Measurements from ENCODE around the gene SEC14L5.

SEC14L5 gene

DNA sequence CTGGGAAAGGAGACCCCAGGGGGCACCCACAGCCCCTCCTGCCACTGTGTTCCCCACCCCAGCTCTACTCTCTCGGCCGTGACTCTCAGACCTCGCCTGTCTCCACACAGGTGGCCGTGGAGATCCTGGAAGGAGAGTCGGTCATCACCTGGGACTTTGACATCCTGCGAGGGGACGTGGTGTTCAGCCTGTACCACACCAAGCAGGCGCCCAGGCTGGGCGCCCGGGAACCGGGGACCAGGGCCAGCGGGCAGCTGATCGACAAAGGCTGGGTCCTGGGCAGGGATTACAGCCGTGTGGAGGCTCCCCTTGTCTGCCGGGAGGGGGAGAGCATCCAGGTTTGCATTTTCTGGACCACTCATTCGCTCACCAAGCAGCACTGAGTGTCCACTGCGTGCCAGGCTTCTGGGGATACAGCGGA lies 50.2 kb downstream of the SEC14L5 start:
- H3K27me3 ChIP-seq (ENCODE audit: control insufficient read depth, insufficient read depth, low read length): no peaks in the 10 kb centered on the region
- no peak overlapping the region for H3K27ac ChIP-seq (ENCODE audit: low read length)
- no peaks in the 10 kb centered on the region for H3K9me3 ChIP-seq (ENCODE audit: control insufficient read depth, low read depth, low read length)
- H3K36me3 ChIP-seq (ENCODE audit: control insufficient read depth, low read depth, low read length): no peaks in the 10 kb centered on the region
- H3K4me1 ChIP-seq (ENCODE audit: control insufficient read depth, low read depth, low read length): no peaks in the 10 kb centered on the region
- H3K9ac ChIP-seq (ENCODE audit: low read length): no peak overlapping the region
- no peak overlapping the region for H3K4me3 ChIP-seq (ENCODE audit: low read length)

DNA sequence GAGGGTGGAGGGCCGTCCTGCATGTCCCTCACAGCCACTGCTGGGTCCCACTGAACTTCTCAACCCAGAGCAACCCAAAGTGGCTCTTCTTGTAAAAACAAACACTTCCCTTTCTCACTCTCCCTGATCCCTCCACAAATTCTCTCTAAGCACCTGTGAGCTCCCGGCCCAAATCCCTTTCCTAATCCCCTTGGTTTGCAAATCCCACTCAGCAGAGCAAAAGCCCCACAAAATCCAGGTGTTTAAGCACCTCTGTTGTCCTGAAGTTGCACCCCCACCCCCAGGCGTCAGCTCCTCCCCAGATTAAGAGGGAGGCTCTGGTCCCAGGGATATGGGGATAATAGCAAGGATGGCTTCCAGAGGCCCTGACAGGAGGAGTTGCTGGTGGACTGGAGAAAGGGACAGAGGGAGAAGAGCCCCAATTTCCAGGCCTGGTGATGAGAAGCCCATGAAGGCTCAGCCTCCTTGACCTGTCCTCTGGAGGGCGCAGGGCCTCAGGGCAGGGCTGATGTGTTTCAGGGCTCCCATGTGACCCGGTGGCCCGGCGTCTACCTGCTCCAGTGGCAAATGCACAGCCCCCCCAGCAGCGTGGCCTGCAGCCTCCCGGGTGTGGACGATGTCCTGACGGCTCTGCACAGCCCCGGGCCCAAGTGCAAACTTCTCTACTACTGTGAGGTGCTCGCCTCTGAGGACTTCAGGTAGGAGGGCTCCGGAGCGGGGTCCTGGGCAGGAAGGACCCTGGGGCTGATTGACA lies 52.6 kb downstream of the SEC14L5 start:
- no peaks in the 10 kb centered on the region for H3K4me1 ChIP-seq (ENCODE audit: control insufficient read depth, low read depth, low read length)
- H3K4me3 ChIP-seq (ENCODE audit: low read length): no peak overlapping the region
- no peaks in the 10 kb centered on the region for H3K27me3 ChIP-seq (ENCODE audit: control insufficient read depth, insufficient read depth, low read length)
- H3K36me3 ChIP-seq (ENCODE audit: control insufficient read depth, low read depth, low read length): no peaks in the 10 kb centered on the region
- no peaks in the 10 kb centered on the region for H3K9me3 ChIP-seq (ENCODE audit: control insufficient read depth, low read depth, low read length)
- no peak overlapping the region for H3K9ac ChIP-seq (ENCODE audit: low read length)
- no peak overlapping the region for H3K27ac ChIP-seq (ENCODE audit: low read length)

DNA sequence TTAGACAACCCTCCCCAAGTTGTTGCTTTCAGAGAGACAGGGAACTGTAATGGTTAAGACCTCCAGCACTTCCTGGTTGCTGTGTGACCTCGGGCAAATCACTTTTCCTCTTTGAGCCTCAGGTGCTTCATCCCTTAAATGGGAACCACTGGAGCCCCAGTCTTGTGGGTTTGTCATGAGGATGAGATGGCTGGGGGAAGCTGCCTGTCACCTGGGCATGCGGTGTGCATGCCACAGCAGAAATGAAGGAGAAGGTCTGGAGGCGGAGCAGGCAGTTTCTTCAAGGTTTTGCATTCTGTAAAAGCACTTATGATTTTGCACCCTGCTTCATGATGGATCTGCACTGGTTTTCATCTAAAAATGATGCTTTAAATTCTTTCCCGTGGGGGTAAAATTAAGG lies 53.5 kb downstream of the SEC14L5 start:
- no peaks in the 10 kb centered on the region for H3K4me1 ChIP-seq (ENCODE audit: control insufficient read depth, low read depth, low read length)
- no peak overlapping the region for H3K4me3 ChIP-seq (ENCODE audit: low read length)
- H3K27ac ChIP-seq (ENCODE audit: low read length): no peak overlapping the region
- no peaks in the 10 kb centered on the region for H3K27me3 ChIP-seq (ENCODE audit: control insufficient read depth, insufficient read depth, low read length)
- H3K9ac ChIP-seq (ENCODE audit: low read length): no peak overlapping the region
- no peaks in the 10 kb centered on the region for H3K36me3 ChIP-seq (ENCODE audit: control insufficient read depth, low read depth, low read length)
- no peaks in the 10 kb centered on the region for H3K9me3 ChIP-seq (ENCODE audit: control insufficient read depth, low read depth, low read length)

GRCh38 chr16:5012887-5013286 lies 54.8 kb downstream of the SEC14L5 start:
- no peak overlapping the region for H3K27ac ChIP-seq (ENCODE audit: low read length)
- H3K4me1 ChIP-seq (ENCODE audit: control insufficient read depth, low read depth, low read length): no peaks in the 10 kb centered on the region
- H3K27me3 ChIP-seq (ENCODE audit: control insufficient read depth, insufficient read depth, low read length): no peaks in the 10 kb centered on the region
- H3K36me3 ChIP-seq (ENCODE audit: control insufficient read depth, low read depth, low read length): no peaks in the 10 kb centered on the region
- H3K9ac ChIP-seq (ENCODE audit: low read length): no peak overlapping the region
- H3K9me3 ChIP-seq (ENCODE audit: control insufficient read depth, low read depth, low read length): no peaks in the 10 kb centered on the region
- no peak overlapping the region for H3K4me3 ChIP-seq (ENCODE audit: low read length)

- Histone ChIP-seq H3K27ac (ENCODE audit: low read length) (no peak overlapping the region), H3K4me1 (ENCODE audit: control insufficient read depth, low read depth, low read length) (no peaks in the 10 kb centered on the region), H3K27me3 (ENCODE audit: control insufficient read depth, insufficient read depth, low read length) (no peaks in the 10 kb centered on the region), H3K9me3 (ENCODE audit: control insufficient read depth, low read depth, low read length) (no peaks in the 10 kb centered on the region), H3K9ac (ENCODE audit: low read length) (no peak overlapping the region), H3K4me3 (ENCODE audit: low read length) (no peak overlapping the region), H3K36me3 (ENCODE audit: control insufficient read depth, low read depth, low read length) (no peaks in the 10 kb centered on the region)
These were observed 57.2 kb downstream of the SEC14L5 start for GRCh38 chr16:5015351-5015750.

DNA sequence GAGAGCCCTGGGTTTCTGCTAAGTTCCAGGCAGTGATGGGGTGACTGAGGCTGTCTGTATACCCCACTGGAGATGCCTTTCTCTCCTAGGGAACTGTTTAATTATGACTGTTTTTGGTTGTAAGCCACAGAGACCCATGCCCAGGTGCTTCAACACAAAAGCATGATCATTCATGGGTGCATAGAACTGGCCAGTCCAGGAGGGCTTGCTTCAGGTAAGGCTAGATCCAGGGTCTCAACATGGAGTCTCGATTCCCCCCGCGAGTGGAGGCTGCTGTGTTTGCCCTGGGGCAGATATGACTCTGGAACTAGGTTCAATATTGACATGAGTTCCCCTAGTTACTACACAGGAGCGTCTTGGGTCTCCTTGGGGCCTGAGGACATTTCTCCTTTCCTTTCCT lies 57.8 kb downstream of the SEC14L5 start:
- Histone ChIP-seq H3K27ac (ENCODE audit: low read length) (no peak overlapping the region), H3K36me3 (ENCODE audit: control insufficient read depth, low read depth, low read length) (no peaks in the 10 kb centered on the region), H3K4me1 (ENCODE audit: control insufficient read depth, low read depth, low read length) (no peaks in the 10 kb centered on the region), H3K4me3 (ENCODE audit: low read length) (no peak overlapping the region), H3K27me3 (ENCODE audit: control insufficient read depth, insufficient read depth, low read length) (no peaks in the 10 kb centered on the region), H3K9ac (ENCODE audit: low read length) (no peak overlapping the region), H3K9me3 (ENCODE audit: control insufficient read depth, low read depth, low read length) (no peaks in the 10 kb centered on the region)

DNA sequence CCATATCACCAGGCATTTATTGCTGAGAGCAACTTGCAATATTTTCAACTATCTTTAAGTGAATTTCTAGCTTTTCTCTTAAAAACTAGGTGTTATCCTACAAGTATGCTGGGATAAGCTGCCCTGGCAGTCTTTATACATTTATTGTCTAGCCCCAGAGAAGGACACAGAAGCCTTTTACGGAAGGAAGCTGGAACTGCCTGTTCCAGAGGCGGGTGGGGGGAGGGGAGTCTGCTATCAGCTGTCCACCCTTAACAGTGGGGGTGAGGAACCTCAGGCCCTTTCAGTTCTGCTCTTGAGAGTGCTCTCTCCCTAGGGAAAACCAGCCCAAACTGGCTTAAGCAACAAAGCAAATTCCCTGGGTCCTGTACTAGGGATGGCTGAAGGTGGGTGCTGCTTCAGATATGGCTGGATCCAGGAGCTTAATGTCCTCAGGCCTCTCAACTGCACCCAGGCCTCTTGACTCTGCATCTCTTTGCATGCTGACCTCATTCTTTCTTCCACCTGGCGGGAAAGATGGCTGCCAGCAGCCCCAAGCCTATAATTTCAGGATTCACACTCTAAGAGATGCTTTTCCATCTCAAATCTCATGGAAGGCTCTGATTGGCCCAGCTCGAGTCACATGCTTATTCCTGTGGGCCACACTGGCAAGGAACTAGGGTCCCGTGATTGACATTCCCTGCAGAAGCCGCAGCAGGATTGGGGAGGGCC lies 59.0 kb downstream of the SEC14L5 start:
- no peaks in the 10 kb centered on the region for H3K27me3 ChIP-seq (ENCODE audit: control insufficient read depth, insufficient read depth, low read length)

DNA sequence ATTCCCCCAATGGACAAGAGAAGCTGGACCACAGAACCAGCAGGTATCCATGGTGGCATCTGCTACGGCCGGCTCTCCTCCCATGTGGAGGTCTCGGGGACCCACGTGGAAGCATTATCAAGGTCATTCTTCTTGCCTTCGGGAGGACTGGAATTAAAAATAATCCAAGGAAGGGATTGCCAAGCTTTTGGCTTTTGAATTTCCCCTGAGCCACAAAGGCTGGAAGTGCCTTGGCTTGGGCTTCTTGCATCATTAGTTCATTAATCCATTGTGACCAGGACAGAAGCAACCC lies 59.5 kb downstream of the SEC14L5 start:
- Histone ChIP-seq H3K36me3 (ENCODE audit: control insufficient read depth, low read depth, low read length) (no peaks in the 10 kb centered on the region), H3K27ac (ENCODE audit: low read length) (no peak overlapping the region), H3K4me1 (ENCODE audit: control insufficient read depth, low read depth, low read length) (no peaks in the 10 kb centered on the region), H3K27me3 (ENCODE audit: control insufficient read depth, insufficient read depth, low read length) (no peaks in the 10 kb centered on the region), H3K9me3 (ENCODE audit: control insufficient read depth, low read depth, low read length) (no peaks in the 10 kb centered on the region), H3K4me3 (ENCODE audit: low read length) (no peak overlapping the region), H3K9ac (ENCODE audit: low read length) (no peak overlapping the region)

More for the DNA sequence above, 59.0 kb downstream of the SEC14L5 start:
- Histone ChIP-seq H3K27ac (ENCODE audit: low read length) (no peak overlapping the region), H3K9ac (ENCODE audit: low read length) (no peak overlapping the region), H3K9me3 (ENCODE audit: control insufficient read depth, low read depth, low read length) (no peaks in the 10 kb centered on the region), H3K36me3 (ENCODE audit: control insufficient read depth, low read depth, low read length) (no peaks in the 10 kb centered on the region), H3K4me1 (ENCODE audit: control insufficient read depth, low read depth, low read length) (no peaks in the 10 kb centered on the region), H3K4me3 (ENCODE audit: low read length) (no peak overlapping the region)

DNA sequence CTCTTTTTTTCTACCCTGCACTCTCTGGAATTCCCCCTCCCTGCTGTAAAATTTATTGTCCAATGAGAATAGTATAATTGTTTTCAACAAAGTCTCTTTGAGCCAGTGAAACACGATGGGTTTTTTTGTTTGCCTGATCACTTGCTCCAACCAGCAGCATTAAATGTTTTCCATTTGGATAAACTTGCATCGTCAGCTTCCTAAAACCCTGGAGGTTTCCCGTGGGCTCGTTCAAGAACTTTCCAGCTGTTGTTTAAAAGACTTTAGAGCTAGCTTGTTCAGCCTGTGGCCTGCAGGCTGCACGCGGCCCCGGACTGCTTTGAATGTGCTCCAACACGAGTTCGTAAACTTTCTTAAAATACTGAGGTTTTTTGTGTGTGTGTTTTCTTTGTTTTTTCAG lies 60.7 kb downstream of the SEC14L5 start:
- Histone ChIP-seq H3K9ac (ENCODE audit: low read length) (no peak overlapping the region), H3K27ac (ENCODE audit: low read length) (no peak overlapping the region), H3K36me3 (ENCODE audit: control insufficient read depth, low read depth, low read length) (no peaks in the 10 kb centered on the region), H3K9me3 (ENCODE audit: control insufficient read depth, low read depth, low read length) (no peaks in the 10 kb centered on the region), H3K27me3 (ENCODE audit: control insufficient read depth, insufficient read depth, low read length) (no peaks in the 10 kb centered on the region), H3K4me3 (ENCODE audit: low read length) (no peak overlapping the region), H3K4me1 (ENCODE audit: control insufficient read depth, low read depth, low read length) (no peaks in the 10 kb centered on the region)

GRCh38 chr16:5019775-5020174 lies 61.6 kb downstream of the SEC14L5 start:
- H3K36me3 ChIP-seq (ENCODE audit: control insufficient read depth, low read depth, low read length): no peaks in the 10 kb centered on the region
- no peak overlapping the region for H3K9ac ChIP-seq (ENCODE audit: low read length)
- H3K27me3 ChIP-seq (ENCODE audit: control insufficient read depth, insufficient read depth, low read length): no peaks in the 10 kb centered on the region

GRCh38 chr16:5020551-5020950 lies 62.4 kb downstream of the SEC14L5 start:
- H3K9ac ChIP-seq (ENCODE audit: low read length): no peak overlapping the region
- no peaks in the 10 kb centered on the region for H3K9me3 ChIP-seq (ENCODE audit: control insufficient read depth, low read depth, low read length)
- H3K27me3 ChIP-seq (ENCODE audit: control insufficient read depth, insufficient read depth, low read length): no peaks in the 10 kb centered on the region
- no peak overlapping the region for H3K27ac ChIP-seq (ENCODE audit: low read length)
- H3K4me3 ChIP-seq (ENCODE audit: low read length): no peak overlapping the region
- H3K4me1 ChIP-seq (ENCODE audit: control insufficient read depth, low read depth, low read length): no peaks in the 10 kb centered on the region
- no peaks in the 10 kb centered on the region for H3K36me3 ChIP-seq (ENCODE audit: control insufficient read depth, low read depth, low read length)

More at GRCh38 chr16:5019775-5020174, 61.6 kb downstream of the SEC14L5 start:
- Histone ChIP-seq H3K4me1 (ENCODE audit: control insufficient read depth, low read depth, low read length) (no peaks in the 10 kb centered on the region), H3K4me3 (ENCODE audit: low read length) (no peak overlapping the region), H3K9me3 (ENCODE audit: control insufficient read depth, low read depth, low read length) (no peaks in the 10 kb centered on the region), H3K27ac (ENCODE audit: low read length) (no peak overlapping the region)

- no peaks in the 10 kb centered on the region for H3K36me3 ChIP-seq (ENCODE audit: control insufficient read depth, low read depth, low read length)
These were observed 64.4 kb downstream of the SEC14L5 start for GRCh38 chr16:5022521-5022920.

More at GRCh38 chr16:5022521-5022920, 64.4 kb downstream of the SEC14L5 start:
- Histone ChIP-seq H3K27ac (ENCODE audit: low read length) (no peak overlapping the region), H3K4me3 (ENCODE audit: low read length) (no peak overlapping the region), H3K9me3 (ENCODE audit: control insufficient read depth, low read depth, low read length) (no peaks in the 10 kb centered on the region), H3K4me1 (ENCODE audit: control insufficient read depth, low read depth, low read length) (no peaks in the 10 kb centered on the region), H3K27me3 (ENCODE audit: control insufficient read depth, insufficient read depth, low read length) (no peaks in the 10 kb centered on the region), H3K9ac (ENCODE audit: low read length) (no peak overlapping the region)
